ENCODE measurements around the gene UNC5CL.

Gene UNC5CL

DNA sequence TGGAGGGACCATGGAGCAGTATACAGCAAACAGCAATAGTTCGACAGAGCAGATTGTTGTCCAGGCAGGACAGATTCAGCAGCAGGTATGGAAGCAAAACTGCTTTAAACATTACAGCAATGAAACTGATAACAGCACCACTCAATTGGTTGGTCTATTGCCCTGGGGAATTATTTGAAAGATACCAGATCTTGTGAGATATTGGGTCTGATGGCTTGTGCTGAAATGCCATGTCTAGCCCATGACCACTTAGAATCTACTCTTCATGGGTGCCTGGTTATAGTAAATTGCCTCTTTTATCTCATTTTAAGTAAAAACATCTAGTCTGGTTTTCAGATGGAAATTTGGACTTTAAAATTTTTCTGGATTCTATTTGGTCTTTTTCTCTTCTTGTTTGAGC, 40.1 kb upstream of the UNC5CL start:
- Histone ChIP-seq H3K27me3 (replicated peaks; ENCODE audit: control insufficient read depth, insufficient read depth, low read length) (no peaks in the 10 kb centered on the region), H3K4me3 (replicated peaks; ENCODE audit: low read depth, low read length) (no peak overlapping the region), H3K36me3 (ENCODE audit: control insufficient read depth, insufficient read depth, low read length) (peaks cover 7% of the 10 kb centered on the region)
- no peak for TF ChIP-seq CTCF (IDR thresholded peaks at IDR 0.05; ENCODE audit: insufficient read depth, low read length, poor library complexity, severe bottlenecking)
- DNase-seq (ENCODE audit: extremely low read depth, insufficient read length) = no peak

DNA sequence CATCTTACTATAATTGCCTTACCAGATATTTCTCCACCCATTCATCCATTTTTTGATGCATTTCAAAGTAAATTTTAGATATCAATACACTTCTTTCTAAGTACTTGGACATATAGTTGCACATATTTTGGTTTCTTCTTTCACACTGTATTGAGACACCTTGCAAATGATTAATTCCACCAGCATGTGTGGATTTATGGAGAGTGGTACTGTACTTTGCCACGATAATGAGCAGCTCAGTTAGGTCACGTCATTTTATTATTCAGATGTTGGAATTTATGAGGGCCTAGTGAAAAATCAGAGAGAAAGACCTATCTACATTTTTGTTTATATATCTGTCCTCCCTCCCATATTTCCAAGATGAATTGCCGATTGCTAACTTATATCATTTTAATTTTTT, 39.1 kb upstream of the UNC5CL start:
- no peak overlapping the region for H3K4me3 ChIP-seq (replicated peaks; ENCODE audit: low read depth, low read length)
- no peak for TF ChIP-seq CTCF (IDR thresholded peaks at IDR 0.05; ENCODE audit: insufficient read depth, low read length, poor library complexity, severe bottlenecking)
- H3K36me3 ChIP-seq (ENCODE audit: control insufficient read depth, insufficient read depth, low read length) = peaks cover 5% of the 10 kb centered on the region
- no peak for DNase-seq (ENCODE audit: extremely low read depth, insufficient read length)
- no peaks in the 10 kb centered on the region for H3K27me3 ChIP-seq (replicated peaks; ENCODE audit: control insufficient read depth, insufficient read depth, low read length)

- TF ChIP-seq CTCF (IDR thresholded peaks at IDR 0.05; ENCODE audit: insufficient read depth, low read length, poor library complexity, severe bottlenecking) = no peak
- no peak for DNase-seq (ENCODE audit: extremely low read depth, insufficient read length)
- Histone ChIP-seq H3K27me3 (replicated peaks; ENCODE audit: control insufficient read depth, insufficient read depth, low read length) (no peaks in the 10 kb centered on the region), H3K36me3 (ENCODE audit: control insufficient read depth, insufficient read depth, low read length) (peaks cover 5% of the 10 kb centered on the region), H3K4me3 (replicated peaks; ENCODE audit: low read depth, low read length) (no peak overlapping the region)
Measured at GRCh38 chr6:41077536-41077935, 38.5 kb upstream of the UNC5CL start.

GRCh38 chr6:41075651-41076626, 36.9 kb upstream of the UNC5CL start:
- no peak for TF ChIP-seq CTCF (IDR thresholded peaks at IDR 0.05; ENCODE audit: insufficient read depth, low read length, poor library complexity, severe bottlenecking)
- no peaks in the 10 kb centered on the region for H3K27me3 ChIP-seq (replicated peaks; ENCODE audit: control insufficient read depth, insufficient read depth, low read length)
- H3K36me3 ChIP-seq (ENCODE audit: control insufficient read depth, insufficient read depth, low read length) = peaks cover 5% of the 10 kb centered on the region
- H3K4me3 ChIP-seq (replicated peaks; ENCODE audit: low read depth, low read length) = no peak overlapping the region
- no peak for DNase-seq (ENCODE audit: extremely low read depth, insufficient read length)

DNA sequence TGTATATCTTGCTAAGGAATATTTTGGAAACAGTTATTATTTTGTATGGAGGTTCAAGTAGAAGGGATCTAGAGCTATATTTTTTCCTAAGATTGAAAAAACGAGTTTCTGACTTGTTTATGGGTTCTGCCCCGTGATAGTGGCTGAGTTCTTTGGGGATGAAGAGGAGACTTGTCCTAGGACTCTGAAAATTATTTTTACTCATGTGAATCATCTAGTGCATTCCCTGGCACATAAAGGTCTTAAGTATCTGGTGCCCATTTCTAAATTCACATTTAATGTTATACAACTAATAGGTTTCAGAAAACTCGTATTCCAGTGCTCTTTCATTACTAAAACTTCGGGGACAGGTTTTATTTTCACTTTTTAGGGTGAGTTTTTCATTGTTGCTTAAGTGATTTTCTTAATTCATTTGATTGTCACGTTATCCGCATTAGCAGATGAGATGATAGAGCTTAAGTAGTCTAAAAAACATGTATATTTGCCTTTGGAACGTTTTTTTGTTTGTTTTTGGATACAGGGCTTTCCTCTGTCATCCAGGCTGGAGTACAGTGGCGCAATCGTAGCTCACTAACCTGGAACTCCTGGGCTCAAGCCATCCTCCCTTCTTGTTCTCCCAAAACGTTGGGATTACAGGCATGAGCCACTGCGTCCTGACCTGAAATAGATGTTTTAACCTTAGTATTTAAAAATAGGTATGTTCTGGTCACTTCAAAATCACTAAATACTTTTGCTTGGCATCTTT, 35.8 kb upstream of the UNC5CL start:
- no peak for TF ChIP-seq CTCF (IDR thresholded peaks at IDR 0.05; ENCODE audit: insufficient read depth, low read length, poor library complexity, severe bottlenecking)
- Histone ChIP-seq H3K27me3 (replicated peaks; ENCODE audit: control insufficient read depth, insufficient read depth, low read length) (no peaks in the 10 kb centered on the region), H3K36me3 (ENCODE audit: control insufficient read depth, insufficient read depth, low read length) (peaks cover 3% of the 10 kb centered on the region; the same call in 1 of the 2 replicates), H3K4me3 (replicated peaks; ENCODE audit: low read depth, low read length) (peak overlapping the region; percentile 100)
- no peak for DNase-seq (ENCODE audit: extremely low read depth, insufficient read length)

Data from GM06990 (cell line).